GM19043 (cell line): ENCODE data around the gene ZNF367.
A peak's percentile ranks its signal among the peaks of the same experiment; 100 is the strongest.

Experiments used
- ATAC-seq: cut with Tn5 transposase; IDR thresholded peaks from one replicate; pipeline ENCODE4 v1.9.1; 2021; ENCODE audit warnings: low read depth; ENCODE audit not compliant: unreplicated experiment

ZNF367 gene

GRCh38 chr9:96408409-96409280 lies 9.5 kb downstream of the ZNF367 start:
- no peak for ATAC-seq

GRCh38 chr9:96400132-96400910 lies 17.8 kb downstream of the ZNF367 start:
- no peak for ATAC-seq

GRCh38 chr9:96399325-96399633 lies 18.9 kb downstream of the ZNF367 start:
- ATAC-seq: no peak

- peak; percentile 63 for ATAC-seq
Measured at GRCh38 chr9:96398582-96399324, 19.4 kb downstream of the ZNF367 start.

GRCh38 chr9:96395964-96396363 lies 22.2 kb downstream of the ZNF367 start:
- no peak for ATAC-seq

GRCh38 chr9:96394832-96395496 lies 23.2 kb downstream of the ZNF367 start:
- no peak for ATAC-seq

- no peak for ATAC-seq
Measured at GRCh38 chr9:96392263-96392662, 25.9 kb downstream of the ZNF367 start.

GRCh38 chr9:96391021-96391765 lies 27.0 kb downstream of the ZNF367 start:
- ATAC-seq: no peak

GRCh38 chr9:96388144-96388543 lies 30.0 kb downstream of the ZNF367 start:
- ATAC-seq: no peak

- ATAC-seq: no peak
Measured at GRCh38 chr9:96386157-96386556, 32.0 kb downstream of the ZNF367 start.

GRCh38 chr9:96383165-96383942 lies 34.8 kb downstream of the ZNF367 start, which contains the start of gene SLC35D2:
TSS of gene SLC35D2 (minus strand) at chr9:96383711. CDS start at chr9:96383634, 77 bp downstream.
- ATAC-seq: peak; percentile 39

GRCh38 chr9:96382839-96383164 lies 35.4 kb downstream of the ZNF367 start:
- no peak for ATAC-seq

- no peak for ATAC-seq
Measured at GRCh38 chr9:96382175-96382574, 36.0 kb downstream of the ZNF367 start.

GRCh38 chr9:96381696-96382095 lies 36.5 kb downstream of the ZNF367 start:
- no peak for ATAC-seq

GRCh38 chr9:96381125-96381524 lies 37.0 kb downstream of the ZNF367 start:
- no peak for ATAC-seq

- no peak for ATAC-seq
Measured at GRCh38 chr9:96379461-96379860, 38.7 kb downstream of the ZNF367 start.

- ATAC-seq: no peak
Measured at GRCh38 chr9:96378187-96378586, 40.0 kb downstream of the ZNF367 start.

- ATAC-seq: no peak
Measured at GRCh38 chr9:96376891-96377874, 41.0 kb downstream of the ZNF367 start.
